Measurements from ENCODE around the gene DHX32. TPM values are rescaled to one million over a fixed set of nuclear protein-coding genes. Genes with fewer than 3 reads are reported as not detected.

Gene DHX32
- total RNA-seq, 2 experiments from 2014 or later = 9.6 to 11.1 TPM

DNA sequence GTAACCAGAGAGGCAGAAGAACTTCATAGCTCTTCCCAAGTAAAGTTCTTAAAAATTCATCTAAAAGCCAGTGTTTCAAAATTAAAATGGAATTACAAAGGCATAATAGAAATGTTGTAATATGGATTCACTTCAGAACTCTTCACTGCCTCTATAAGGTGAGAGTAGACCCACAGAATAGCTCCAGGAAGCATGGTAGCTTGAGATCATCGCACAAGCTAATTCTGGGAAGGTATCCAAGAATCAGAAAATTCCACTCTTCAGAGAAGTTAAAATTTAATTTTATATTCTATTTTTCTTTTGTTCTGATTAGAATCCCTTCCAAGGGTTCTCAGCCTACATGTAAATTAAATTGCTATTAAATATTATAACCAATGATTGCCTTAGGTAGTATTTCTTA is 1.5 kb upstream of the DHX32 start:
- Mint-ChIP-seq H3K27me3 (no peaks in the 10 kb centered on the region), H3K27ac (no peak overlapping the region), H3K4me3 (no peak overlapping the region), H3K4me1 (no peaks in the 10 kb centered on the region), H3K36me3 (ENCODE audit: low read depth) (no peaks in the 10 kb centered on the region), H3K9me3 (no peaks in the 10 kb centered on the region)
- no peak for DNase-seq
- ChIA-PET POLR2A (no interaction called here), CTCF (interaction anchor here (1.3 kb wide), 1 partner anchor 14 kb away, joined by 4 read pairs; no protein-coding TSS in a partner anchor)

DNA sequence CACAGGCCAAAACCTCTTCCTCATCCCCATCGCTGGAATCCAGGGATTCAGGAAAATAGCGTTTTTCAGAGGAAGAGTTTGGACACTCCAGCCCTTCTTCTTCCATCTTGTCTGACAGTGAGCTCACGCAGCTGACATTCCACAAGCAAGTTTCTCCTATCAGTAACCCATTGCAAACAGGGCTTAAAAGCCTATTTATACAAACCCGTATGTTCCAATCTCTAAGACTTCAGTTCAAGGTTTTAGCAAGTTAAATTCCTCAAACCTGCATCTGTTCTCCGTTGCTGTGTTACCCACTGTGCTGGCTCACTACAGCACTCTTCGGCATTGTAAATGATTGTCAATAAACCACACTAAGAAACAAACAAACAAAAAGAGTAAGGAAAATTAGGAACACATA is 373 bp downstream of the DHX32 start:
- CTCF ChIA-PET = no interaction called here
- no peaks in the 10 kb centered on the region for H3K9me3 Mint-ChIP-seq
- DNase-seq = no peak
- POLR2A ChIA-PET = no interaction called here
- no peaks in the 10 kb centered on the region for H3K4me1 Mint-ChIP-seq
- no peaks in the 10 kb centered on the region for H3K27me3 Mint-ChIP-seq
- H3K4me3 Mint-ChIP-seq = no peak overlapping the region
- H3K36me3 Mint-ChIP-seq (ENCODE audit: low read depth) = peaks cover under 1% of the 10 kb centered on the region
- no peak overlapping the region for H3K27ac Mint-ChIP-seq

DNA sequence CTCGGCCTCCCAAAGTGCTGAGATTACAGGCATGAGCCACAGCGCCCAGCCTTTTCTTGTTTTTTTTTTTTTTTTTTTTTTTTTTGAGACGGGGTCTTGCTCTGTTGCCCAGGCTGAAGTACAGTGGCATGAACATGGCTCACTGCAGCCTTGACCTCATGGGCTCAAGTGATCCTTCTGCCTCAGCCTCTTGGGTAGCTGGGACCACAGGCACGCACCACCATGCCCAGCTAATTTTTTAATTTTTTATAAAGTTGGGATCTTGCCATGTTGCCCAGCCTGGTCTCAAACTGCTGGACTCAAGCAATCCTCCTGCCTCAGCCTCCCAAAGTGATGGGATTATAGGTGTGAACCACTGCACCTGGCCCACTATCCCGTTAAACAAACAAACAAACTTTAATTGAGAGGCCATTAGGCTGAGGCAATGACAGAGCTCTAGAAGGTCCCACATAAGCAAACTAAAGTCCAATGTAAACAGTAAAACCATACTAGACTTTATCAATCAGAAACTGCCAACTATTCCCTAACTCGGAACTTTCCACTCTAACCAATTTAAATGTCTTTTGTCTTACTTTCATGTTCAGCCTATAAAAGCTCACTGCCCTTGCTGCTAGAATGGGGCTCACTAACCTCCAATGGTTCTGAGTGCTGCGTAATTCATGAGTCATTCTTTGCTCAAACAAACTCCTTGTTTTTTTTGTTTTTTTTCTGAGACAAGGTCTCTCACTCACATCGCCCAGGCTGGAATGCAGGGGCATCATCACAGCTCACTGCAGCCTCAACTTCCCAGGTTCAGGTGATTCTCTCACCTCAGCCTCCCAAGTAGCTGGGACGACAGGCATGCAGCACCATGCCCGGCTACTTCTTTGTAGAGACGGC is 1.9 kb downstream of the DHX32 start:
- ChIA-PET CTCF (interaction anchor here (0.6 kb wide), 1 partner anchor 11 kb away, joined by 4 read pairs; no protein-coding TSS in a partner anchor), POLR2A (no interaction called here)
- H3K4me3 Mint-ChIP-seq = no peak overlapping the region
- peaks cover 4% of the 10 kb centered on the region for H3K36me3 Mint-ChIP-seq (ENCODE audit: low read depth)
- no peak overlapping the region for H3K27ac Mint-ChIP-seq
- no peaks in the 10 kb centered on the region for H3K4me1 Mint-ChIP-seq
- no peaks in the 10 kb centered on the region for H3K27me3 Mint-ChIP-seq
- no peaks in the 10 kb centered on the region for H3K9me3 Mint-ChIP-seq
- DNase-seq = no peak

DNA sequence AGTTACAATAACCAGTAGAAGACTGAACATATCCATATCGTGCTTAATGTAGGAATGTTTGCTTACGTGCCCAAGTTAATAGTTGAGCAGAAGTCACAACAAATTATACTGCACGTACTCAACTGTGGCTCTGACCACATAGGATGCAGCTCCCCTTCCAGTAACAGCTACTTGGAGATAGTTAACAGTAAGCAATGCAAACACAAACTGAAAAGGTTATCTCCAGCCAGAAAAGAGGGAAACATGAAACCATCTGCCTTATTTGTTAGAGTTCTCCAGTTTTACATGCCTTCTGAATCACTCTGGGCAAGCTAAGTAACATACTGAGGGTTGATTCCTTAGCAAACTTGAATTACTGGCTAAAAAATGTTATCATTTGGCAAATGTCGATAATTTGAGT is 9.8 kb downstream of the DHX32 start:
- no peak for DNase-seq
- Mint-ChIP-seq H3K4me1 (no peaks in the 10 kb centered on the region), H3K4me3 (no peak overlapping the region), H3K27me3 (no peaks in the 10 kb centered on the region), H3K27ac (no peak overlapping the region), H3K9me3 (no peaks in the 10 kb centered on the region), H3K36me3 (ENCODE audit: low read depth) (peaks cover 4% of the 10 kb centered on the region)
- POLR2A ChIA-PET = no interaction called here
- CTCF ChIA-PET = no interaction called here

DNA sequence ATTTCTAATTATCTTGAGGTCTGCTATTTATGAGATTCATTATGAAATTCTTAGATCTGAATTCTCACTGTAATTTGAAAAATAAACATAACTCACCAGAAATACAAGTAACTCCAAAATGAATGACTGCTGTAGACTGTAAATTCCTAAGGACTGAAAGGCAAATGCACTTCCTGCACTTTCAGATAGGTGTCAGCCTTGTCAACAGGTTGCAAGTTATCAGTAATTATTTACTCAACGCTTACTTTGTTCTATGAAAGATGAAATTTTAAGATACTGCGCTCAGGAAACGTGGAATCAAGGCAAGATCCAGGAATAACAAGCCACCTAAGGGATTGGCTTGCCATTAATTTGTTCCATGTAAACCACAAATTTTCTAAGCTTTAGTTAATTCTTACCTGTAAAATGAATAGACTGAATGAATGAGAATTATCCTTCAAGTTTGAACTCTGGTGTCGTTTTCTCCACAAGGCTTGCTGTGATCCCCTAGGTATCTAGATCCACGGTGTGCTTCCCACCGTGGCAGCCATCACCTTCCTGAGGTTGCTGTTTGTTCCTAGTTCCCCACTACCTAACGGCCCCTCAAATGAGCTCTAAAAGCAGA is 12.6 kb downstream of the DHX32 start:
- H3K4me1 Mint-ChIP-seq = no peaks in the 10 kb centered on the region
- no peak for DNase-seq
- no peak overlapping the region for H3K4me3 Mint-ChIP-seq

DNA sequence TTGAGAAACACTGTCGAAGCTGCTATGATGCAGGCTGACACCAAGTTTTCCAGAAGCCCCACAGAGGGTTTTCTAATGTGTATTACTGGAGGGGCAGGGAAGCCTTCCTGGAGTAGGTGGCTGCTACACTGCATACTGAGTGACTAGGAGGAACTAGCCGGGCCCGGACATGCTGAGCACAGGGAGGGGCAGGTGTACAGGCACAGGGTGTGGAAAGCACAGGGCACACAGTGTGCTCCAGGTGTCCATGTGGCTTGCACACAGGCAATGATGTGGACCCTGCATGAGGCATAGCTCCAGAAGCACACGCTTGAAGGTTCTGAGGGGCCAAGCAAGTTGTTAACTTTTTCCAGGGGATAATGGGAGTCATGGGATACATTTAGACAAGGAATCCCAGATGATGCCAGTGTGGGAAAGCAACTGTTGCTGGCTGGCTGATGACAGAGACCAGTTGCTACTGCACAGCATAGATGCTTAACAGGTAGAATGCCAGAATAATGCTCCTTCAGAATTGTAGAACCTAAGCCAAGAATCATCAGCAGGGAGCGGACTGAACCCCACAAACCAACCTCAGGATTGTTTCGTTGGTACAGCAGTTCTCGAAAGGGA is 14.6 kb downstream of the DHX32 start:
- Mint-ChIP-seq H3K9me3 (no peaks in the 10 kb centered on the region), H3K4me3 (no peak overlapping the region), H3K36me3 (ENCODE audit: low read depth) (no peaks in the 10 kb centered on the region), H3K27me3 (no peaks in the 10 kb centered on the region), H3K27ac (no peak overlapping the region), H3K4me1 (no peaks in the 10 kb centered on the region)
- POLR2A ChIA-PET = no interaction called here
- no peak for DNase-seq
- CTCF ChIA-PET = interaction anchor here (1.0 kb wide), 1 partner anchor 20 kb away, joined by 3 read pairs; no protein-coding TSS in a partner anchor

More for the DNA sequence above, 12.6 kb downstream of the DHX32 start:
- Mint-ChIP-seq H3K9me3 (no peaks in the 10 kb centered on the region), H3K27ac (no peak overlapping the region), H3K36me3 (ENCODE audit: low read depth) (no peaks in the 10 kb centered on the region), H3K27me3 (no peaks in the 10 kb centered on the region)
- ChIA-PET POLR2A (no interaction called here), CTCF (interaction anchor here (0.7 to 1.0 kb wide), 5 partner anchors 14 to 1130 kb away, joined by 3 to 5 read pairs (median 3); no protein-coding TSS in a partner anchor)

DNA sequence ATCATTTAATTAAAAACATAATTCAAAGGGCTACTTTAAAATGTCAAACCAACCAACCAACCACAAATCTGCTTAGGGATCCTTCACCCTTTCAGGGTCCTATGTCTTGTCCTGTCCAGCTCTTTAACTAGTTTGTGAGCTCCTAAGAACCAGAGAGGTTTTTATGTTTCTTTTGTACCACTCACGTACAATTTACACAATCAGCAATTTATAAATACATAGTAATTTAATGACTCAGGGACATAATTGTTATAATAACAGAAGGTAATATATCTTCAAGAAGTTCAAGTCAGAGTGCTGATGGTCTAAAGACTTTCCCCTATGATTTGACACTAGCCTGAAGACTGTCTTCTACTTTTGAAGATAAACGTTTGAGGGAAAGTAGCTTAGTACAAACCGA is 16.0 kb downstream of the DHX32 start:
- CTCF ChIA-PET = interaction anchor here (0.6 to 0.7 kb wide), 2 partner anchors 58 to 175 kb away, joined by 3 read pairs; no protein-coding TSS in a partner anchor
- Mint-ChIP-seq H3K27me3 (no peaks in the 10 kb centered on the region), H3K4me1 (no peaks in the 10 kb centered on the region), H3K36me3 (ENCODE audit: low read depth) (no peaks in the 10 kb centered on the region), H3K9me3 (no peaks in the 10 kb centered on the region), H3K27ac (no peak overlapping the region), H3K4me3 (no peak overlapping the region)
- no peak for DNase-seq
- POLR2A ChIA-PET = no interaction called here

DNA sequence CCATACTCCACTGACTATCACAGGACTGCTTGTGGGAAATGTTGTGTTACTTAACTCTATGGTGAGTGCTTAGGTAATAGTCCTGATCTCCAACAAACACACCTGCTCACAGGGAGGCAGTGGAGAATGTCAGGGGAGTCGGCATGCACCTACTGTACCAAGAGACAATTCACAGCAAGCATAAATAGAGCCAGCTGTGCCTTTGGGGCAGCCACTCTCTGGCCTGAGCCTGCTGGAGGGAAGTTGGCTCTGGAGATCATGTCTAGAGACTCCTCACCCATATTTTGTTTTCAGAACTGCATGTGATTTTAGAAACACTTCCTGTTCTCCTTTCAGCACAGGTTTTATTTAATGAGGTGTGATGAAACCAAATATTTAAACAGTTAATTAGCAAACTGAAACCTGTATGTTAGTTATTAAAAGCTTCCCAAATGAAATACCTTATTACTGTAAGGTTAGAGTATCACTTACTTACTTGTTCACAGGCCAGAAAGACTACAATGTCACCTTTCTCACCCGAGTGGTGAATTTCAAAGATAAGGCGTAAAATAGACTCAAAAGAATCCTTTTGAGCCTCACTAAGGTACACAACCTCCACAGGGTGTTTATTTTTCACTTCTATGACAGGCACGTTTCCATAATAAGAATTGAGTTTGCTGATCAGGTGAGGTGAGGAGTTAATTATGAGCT is 21.8 kb downstream of the DHX32 start:
- Mint-ChIP-seq H3K9me3 (no peaks in the 10 kb centered on the region), H3K27me3 (no peaks in the 10 kb centered on the region), H3K27ac (no peak overlapping the region), H3K36me3 (ENCODE audit: low read depth) (no peaks in the 10 kb centered on the region), H3K4me3 (no peak overlapping the region), H3K4me1 (no peaks in the 10 kb centered on the region)
- no peak for DNase-seq
- POLR2A ChIA-PET = no interaction called here
- CTCF ChIA-PET = interaction anchor here (0.6 kb wide), 1 partner anchor 83 kb away, joined by 3 read pairs; no protein-coding TSS in a partner anchor

DNA sequence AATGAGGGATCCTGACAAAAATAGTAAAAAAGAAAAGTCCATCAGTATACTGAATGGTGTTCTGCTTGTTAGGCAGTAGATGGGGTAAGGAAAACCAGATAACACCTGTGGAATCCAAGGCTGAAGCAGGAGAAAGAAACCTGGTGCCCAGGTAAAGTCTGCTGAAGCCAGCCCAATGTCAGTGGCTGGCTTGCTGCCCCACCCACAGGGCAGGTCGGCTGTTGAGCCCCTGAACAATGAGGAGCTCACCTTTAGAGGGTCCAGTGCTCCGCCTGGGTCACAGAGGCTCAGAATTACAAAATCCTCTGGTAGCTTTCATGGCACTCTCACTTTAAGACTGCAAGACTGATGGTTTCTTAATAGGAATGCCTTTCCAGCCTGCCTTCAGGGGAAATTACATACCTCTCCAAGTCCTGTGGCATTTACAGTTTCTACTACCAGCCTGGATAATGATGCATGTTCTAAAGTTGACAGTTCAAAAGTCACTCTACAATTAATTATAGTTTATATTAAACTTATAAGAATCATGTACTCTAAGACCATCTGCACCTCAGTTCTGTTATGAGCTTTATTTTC is 23.8 kb downstream of the DHX32 start:
- Mint-ChIP-seq H3K27ac (no peak overlapping the region), H3K36me3 (ENCODE audit: low read depth) (peaks cover 4% of the 10 kb centered on the region), H3K27me3 (no peaks in the 10 kb centered on the region), H3K4me1 (no peaks in the 10 kb centered on the region), H3K9me3 (no peaks in the 10 kb centered on the region), H3K4me3 (no peak overlapping the region)
- ChIA-PET CTCF (no interaction called here), POLR2A (no interaction called here)
- no peak for DNase-seq

DNA sequence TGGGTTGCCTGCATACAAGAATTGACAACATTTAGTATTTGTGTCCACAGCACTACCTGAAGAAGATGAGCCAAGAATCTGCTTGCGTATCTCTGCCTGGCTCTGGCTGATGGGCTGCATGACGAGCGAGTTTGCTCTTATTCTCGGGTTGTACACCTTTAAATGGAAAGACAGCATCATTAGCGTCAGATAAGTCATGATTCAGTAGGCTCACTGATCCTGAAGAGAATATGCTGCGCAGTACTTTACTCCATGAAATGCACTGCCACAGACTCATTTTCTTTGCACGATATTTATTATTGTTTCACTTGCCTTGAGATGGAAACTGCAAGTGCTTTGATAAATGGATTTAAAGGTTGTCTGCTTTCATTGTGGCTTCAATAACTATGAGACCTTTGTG is 28.6 kb downstream of the DHX32 start:
- no peaks in the 10 kb centered on the region for H3K27me3 Mint-ChIP-seq
- H3K36me3 Mint-ChIP-seq (ENCODE audit: low read depth) = peaks cover 14% of the 10 kb centered on the region
- POLR2A ChIA-PET = no interaction called here
- H3K9me3 Mint-ChIP-seq = no peaks in the 10 kb centered on the region
- no peak for DNase-seq
- no peaks in the 10 kb centered on the region for H3K4me1 Mint-ChIP-seq
- CTCF ChIA-PET = no interaction called here
- H3K27ac Mint-ChIP-seq = no peak overlapping the region
- H3K4me3 Mint-ChIP-seq = no peak overlapping the region

DNA sequence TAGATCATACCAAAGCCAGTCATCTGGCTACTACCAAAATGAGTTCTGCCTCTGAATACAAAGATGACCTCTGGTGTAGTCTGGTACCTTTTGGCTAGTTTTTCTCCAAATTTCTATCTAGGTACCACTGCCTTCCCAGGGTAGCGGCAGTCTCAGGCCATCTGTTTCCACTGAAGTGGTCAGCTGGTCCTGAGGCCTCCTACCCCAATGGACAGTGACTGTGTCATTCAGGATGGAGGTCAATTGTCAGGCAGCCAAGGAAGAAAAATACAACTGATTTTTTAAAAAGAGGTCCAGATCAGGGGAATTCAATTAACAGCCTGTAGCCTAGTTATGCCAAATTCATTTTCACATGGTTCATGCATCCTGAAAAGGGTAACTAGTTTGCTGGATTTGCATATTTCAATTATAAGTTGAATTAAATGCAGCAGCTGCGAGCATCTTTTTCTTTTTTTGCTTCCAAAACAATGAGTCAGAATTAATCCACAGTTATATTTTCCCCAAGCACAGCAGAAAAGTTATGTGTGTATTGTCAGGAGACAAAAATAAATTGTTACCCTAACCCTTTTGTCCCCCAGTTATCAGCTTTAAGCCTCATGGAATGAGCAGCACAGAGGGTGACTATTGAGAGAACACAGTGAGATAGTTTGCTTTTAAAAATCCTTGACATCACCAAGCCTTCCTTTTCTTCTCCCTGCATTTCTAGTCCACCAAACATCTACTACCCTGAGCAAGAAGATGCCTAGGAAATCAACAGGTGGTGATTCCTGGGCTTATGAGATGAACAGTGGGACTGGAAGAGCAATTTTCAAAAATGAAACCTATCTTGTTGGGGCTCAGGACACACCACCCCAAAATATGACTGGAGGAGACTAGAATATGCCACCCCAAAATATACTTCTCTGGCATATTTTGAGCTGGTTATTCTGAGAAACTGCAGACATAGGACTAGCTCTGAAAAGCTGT is 30.0 kb downstream of the DHX32 start:
- ChIA-PET CTCF (interaction anchor here (0.7 to 1.1 kb wide), 2 partner anchors 9 to 19 kb away, joined by 4 to 5 read pairs; no protein-coding TSS in a partner anchor), POLR2A (no interaction called here)
- Mint-ChIP-seq H3K36me3 (ENCODE audit: low read depth) (peaks cover 14% of the 10 kb centered on the region), H3K4me1 (no peaks in the 10 kb centered on the region), H3K4me3 (no peak overlapping the region), H3K27me3 (no peaks in the 10 kb centered on the region), H3K27ac (no peak overlapping the region), H3K9me3 (no peaks in the 10 kb centered on the region)
- DNase-seq = no peak

DNA sequence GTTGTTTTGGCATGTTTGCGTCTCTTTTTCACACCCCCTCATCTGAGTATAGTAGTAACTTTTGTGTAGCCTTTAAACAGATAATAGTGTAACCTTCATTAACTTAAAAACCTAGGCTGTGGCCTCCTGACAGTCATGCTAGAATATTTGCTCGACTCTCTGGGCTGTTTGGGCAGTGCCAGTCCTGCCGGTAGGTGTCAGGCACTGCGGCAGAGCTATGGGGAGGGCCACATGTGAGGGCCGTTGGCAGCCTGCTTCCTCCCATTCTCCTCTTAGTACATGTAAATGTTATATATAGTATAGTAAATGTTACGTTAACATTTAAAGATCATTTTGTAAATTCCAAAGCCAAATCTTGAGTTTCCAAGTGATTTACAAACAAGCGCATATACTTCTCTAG is 31.6 kb downstream of the DHX32 start:
- POLR2A ChIA-PET = no interaction called here
- no peak for DNase-seq
- Mint-ChIP-seq H3K4me3 (no peak overlapping the region), H3K9me3 (no peaks in the 10 kb centered on the region), H3K27ac (no peak overlapping the region), H3K27me3 (no peaks in the 10 kb centered on the region), H3K36me3 (ENCODE audit: low read depth) (peaks cover 14% of the 10 kb centered on the region), H3K4me1 (no peaks in the 10 kb centered on the region)
- CTCF ChIA-PET = no interaction called here
